Measurements from ENCODE around the gene PNKP.
A peak's percentile ranks its signal among the peaks of the same experiment; 100 is the strongest.

PNKP gene

DNA sequence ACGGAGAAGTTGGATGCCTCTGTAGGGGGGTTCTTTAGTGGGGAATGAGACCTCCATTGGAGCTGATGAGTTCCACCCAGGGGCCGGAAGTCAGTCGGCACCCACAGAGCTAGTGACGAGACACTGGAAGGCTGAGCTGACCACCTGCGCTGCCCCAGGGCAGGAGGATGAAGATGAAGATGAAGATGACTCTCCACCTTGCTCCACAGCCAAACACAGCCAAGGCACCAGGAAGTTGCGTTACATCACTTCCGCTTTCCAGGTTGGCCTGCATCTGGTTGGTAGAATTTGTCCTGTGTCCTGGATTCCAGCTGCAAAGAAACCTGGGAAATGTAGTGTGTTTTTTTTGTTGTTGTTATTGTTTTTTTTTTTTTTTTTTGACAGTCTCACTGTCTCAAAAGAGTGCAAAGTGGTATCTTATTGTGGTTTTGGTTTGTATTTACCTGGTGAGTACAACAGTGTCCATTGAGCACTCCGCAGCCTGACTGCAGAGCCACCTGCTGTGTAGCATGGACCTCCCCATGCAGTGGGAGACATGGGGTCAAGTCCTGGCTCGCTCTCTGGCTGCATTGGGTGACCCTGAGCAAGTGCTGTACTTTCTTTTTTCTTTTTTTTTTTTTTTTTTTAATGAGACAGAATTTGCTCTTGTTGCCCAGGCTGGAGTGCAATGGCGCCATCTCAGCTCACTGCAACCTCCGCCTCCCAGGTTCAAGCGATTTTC, 12.0 kb upstream of the PNKP start:
- H3K4me3 ChIP-seq (ENCODE audit: low read depth, low read length), result no peak overlapping the region
- TF ChIP-seq, protein P1, sequence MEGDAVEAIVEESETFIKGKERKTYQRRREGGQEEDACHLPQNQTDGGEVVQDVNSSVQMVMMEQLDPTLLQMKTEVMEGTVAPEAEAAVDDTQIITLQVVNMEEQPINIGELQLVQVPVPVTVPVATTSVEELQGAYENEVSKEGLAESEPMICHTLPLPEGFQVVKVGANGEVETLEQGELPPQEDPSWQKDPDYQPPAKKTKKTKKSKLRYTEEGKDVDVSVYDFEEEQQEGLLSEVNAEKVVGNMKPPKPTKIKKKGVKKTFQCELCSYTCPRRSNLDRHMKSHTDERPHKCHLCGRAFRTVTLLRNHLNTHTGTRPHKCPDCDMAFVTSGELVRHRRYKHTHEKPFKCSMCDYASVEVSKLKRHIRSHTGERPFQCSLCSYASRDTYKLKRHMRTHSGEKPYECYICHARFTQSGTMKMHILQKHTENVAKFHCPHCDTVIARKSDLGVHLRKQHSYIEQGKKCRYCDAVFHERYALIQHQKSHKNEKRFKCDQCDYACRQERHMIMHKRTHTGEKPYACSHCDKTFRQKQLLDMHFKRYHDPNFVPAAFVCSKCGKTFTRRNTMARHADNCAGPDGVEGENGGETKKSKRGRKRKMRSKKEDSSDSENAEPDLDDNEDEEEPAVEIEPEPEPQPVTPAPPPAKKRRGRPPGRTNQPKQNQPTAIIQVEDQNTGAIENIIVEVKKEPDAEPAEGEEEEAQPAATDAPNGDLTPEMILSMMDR (IDR thresholded peaks at IDR 0.05; ENCODE audit: low read depth, low read length), result no peak
- in situ Hi-C loops (cut with HindIII; ENCODE audit: low sequenced_read_pairs), result no loop called here
- DNase-seq (ENCODE audit: low read depth, low spot score), result no peak

DNA sequence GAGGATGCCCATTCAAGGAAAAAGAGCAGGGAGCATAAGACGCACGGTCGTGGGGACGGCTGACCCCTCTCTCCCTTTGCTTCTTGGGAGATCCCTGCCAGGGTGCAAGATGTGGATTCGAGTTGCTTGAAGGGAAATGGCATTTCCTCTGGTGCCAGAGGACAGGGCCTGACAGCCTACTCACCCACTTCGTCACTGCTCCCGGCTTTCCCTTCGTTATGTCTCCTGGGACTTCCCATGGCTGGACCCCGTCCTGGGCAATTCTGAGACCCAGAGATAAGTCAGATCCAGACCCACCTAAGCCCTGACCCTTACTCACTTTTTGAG, 11.3 kb upstream of the PNKP start:
- peak overlapping the region; percentile 100 for H3K4me3 ChIP-seq (ENCODE audit: low read depth, low read length)
- no peak for DNase-seq (ENCODE audit: low read depth, low spot score)
- TF ChIP-seq, protein P1 (IDR thresholded peaks at IDR 0.05; ENCODE audit: low read depth, low read length), result no peak
- in situ Hi-C loops (cut with HindIII; ENCODE audit: low sequenced_read_pairs), result no loop called here

DNA sequence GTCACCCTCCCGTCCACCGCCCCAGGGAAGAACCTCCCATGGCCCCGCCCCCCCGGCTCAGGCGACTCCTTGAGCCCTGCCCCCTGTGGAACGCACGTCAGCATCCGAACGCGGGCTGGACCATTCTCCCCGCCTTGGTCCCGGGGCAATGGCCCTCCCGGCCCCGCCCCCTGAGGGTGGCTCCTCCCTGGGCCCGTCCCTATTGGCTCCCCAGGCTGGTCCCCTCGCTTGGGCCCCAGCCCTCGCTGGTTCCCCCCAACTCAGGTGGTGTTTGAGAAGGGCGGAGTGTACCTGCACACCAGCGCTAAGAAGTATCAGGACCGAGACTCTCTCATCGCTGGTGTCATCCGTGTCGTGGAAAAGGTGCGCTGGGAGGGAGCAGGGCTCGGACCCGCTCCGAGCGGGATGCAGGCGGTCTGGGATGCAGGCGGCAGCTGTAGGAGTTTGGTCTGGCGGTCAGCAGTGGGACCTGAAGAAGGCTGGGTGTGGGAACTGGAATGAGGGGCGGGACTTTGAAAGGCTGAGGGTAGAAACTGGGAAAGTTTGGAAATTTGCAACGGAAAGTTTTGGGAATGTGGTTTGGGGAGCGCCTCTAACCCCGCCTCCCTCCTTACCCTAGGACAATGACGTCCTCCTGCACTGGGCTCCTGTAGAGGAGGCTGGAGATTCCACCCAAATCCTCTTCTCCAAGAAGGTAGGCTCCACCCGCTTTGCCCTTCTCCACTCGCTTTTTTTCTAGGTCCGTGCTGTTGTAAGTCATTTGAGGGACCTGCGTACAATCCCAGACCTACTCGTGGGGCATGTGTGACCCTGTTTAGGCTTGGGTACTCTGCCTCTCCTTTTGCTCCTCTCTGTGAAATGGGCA, 10.7 kb upstream of the PNKP start:
- peak; percentile 98 for DNase-seq (ENCODE audit: low read depth, low spot score)
- in situ Hi-C loops (cut with HindIII; ENCODE audit: low sequenced_read_pairs), result no loop called here
- TF ChIP-seq, protein P1 (IDR thresholded peaks at IDR 0.05; ENCODE audit: low read depth, low read length), result no peak
- peak overlapping the region; percentile 100 for H3K4me3 ChIP-seq (ENCODE audit: low read depth, low read length)

DNA sequence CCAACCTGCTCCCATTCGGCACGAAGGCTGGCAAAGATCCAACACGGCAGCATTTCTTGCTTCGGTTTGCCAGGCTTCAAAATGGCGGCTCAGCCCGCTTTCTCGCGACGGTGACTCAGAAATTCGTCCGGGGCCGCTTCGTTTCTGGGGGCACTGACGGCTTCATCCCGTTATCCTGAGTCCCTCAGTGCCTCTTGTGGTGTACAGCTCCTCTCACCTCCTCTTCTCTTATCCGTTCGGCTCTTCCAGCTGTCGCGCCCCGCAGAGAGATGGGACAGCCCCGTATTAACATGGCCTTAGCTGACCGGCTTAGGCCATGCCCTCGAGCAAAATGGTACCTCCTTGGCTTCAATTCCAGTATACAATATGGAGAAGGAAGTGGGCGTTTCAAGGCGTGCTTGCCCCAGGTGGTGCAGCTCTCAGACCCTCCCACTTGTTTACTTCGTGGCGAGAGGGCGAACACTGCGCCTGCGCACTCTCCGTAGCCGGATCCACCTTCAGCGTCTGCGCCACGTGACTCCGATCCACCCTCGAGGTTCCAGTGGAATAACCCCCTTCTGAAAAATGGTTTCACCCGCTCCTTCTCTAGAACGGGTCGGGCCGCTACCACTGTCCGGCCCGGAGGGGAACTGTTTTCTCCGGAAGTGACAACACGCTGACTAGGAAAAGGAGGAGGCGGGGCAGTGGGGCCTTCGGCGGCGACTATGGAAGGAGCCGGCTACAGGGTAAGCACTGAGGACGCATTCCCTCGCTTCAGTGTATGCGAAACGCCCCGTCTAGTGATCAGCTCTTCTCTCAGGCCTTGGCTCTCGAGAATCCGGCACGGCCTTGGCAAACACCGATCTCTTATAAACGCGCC, 9.9 kb upstream of the PNKP start, which contains the start of the genes AKT1S1 and TBC1D17:
TSS of gene AKT1S1 (minus strand) at position 336 of the 859 bp plus-strand sequence. CDS start 4,060 bp downstream, outside the sequence.
TSS of gene TBC1D17 (plus strand) at position 683 of the 859 bp plus-strand sequence. CDS start at position 705, 22 bp downstream.
- in situ Hi-C loops (cut with HindIII; ENCODE audit: low sequenced_read_pairs), result no loop called here
- DNase-seq (ENCODE audit: low read depth, low spot score), result peak; percentile 100
- TF ChIP-seq, protein P1 (IDR thresholded peaks at IDR 0.05; ENCODE audit: low read depth, low read length), result no peak
- peak within 1 kb of the TSS; percentile 100 for H3K4me3 ChIP-seq (ENCODE audit: low read depth, low read length)

DNA sequence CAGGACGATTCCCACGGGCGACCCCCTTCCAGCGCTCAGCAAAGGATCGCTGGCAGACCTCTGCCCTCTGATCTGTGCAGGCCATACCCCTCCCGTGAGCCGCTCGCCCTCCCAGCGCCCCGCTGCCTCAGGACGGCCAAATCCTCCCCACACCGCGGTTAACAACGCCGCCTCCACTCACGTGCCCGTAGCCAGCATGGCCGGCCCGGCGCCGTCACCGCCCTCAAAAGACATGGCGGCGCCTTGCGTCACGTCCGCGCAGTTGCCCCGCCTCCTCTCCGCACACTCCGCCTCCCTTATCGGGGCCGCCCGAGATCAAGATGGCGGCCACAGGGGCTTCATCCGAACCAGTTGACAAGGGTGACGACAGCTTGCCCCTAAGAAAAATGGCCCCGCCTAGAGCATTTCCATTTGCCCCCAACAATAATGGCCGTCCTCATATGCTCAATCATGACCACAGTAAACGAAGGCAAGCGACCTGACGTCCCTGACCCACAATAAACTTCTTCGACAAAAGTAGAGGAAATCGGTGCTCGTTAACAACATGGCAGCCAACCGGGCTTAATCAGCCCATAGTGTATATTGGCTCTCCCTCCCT, 9.1 kb upstream of the PNKP start:
- TF ChIP-seq, protein P1 (IDR thresholded peaks at IDR 0.05; ENCODE audit: low read depth, low read length), result no peak
- DNase-seq (ENCODE audit: low read depth, low spot score), result peak; percentile 99
- in situ Hi-C loops (cut with HindIII; ENCODE audit: low sequenced_read_pairs), result no loop called here
- peak overlapping the region; percentile 100 for H3K4me3 ChIP-seq (ENCODE audit: low read depth, low read length)

Measured in astrocyte of the spinal cord (primary cell).